HepG2 (cell line): ENCODE data around the gene ORC1.

Source experiments
- POGZ ChIP-seq: sonication (generic); formaldehyde crosslinking; IDR thresholded peaks from 2 replicates; pipeline ENCODE4 v1.4.0; 2020; ENCODE audit warnings: mild to moderate bottlenecking, missing genetic modification reagents
- TBL1XR1 ChIP-seq: fragments of 150-350 bp; IDR thresholded peaks from 2 replicates; pipeline ENCODE4 v1.6.1; 2014; ENCODE audit warnings: borderline replicate concordance, low read length; ENCODE audit not compliant: partially characterized antibody
- ZBTB26 ChIP-seq: IDR thresholded peaks from 2 replicates; pipeline ENCODE4 v1.6.1; 2016; ENCODE audit warnings: missing compliant biosample characterization, missing genetic modification reagents, borderline replicate concordance

DNA sequence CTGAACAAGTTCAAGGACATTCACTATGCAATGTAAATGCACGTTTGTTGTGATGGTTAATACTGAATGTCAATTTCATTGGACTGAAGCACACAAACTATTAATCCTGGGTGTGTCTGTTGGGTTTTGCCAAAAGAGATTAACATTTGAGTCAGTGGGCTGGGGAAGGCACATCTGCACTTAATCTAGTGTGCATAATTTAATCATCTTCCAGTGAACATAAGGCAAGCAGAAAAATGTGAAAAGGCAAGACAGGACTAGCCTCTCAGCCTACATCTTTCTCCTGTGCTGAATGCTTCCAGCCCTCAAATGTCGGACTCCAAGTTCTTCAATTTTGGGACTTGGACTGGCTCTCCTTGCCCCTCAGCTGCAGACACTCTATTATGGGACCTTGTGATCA lies 40.2 kb upstream of the ORC1 start:
- no peak for TF ChIP-seq ZBTB26 (CRISPR knock-in tag)
- TF ChIP-seq TBL1XR1, result no peak
- TF ChIP-seq POGZ (CRISPR knock-in tag), result no peak
